LHCN-M2 (cell line): ENCODE results near the gene CFAP57. TPM values are rescaled to one million over a fixed set of nuclear protein-coding genes. Genes with fewer than 3 reads are reported as not detected.
"Not testable (repeated sequence)": the region's sequence is repeated elsewhere in the genome, so short reads cannot be mapped to it uniquely, and the experiment has no call there.

ENCODE experiments used
- DNase-seq: peaks from one replicate; pipeline ENCODE4 v3.0.0-alpha.2; 2012; ENCODE audit warnings: low read depth
- total RNA-seq: library from RNA; depleted of rRNA; stranded (reverse); fragments of >200 nt; gene quantifications from 2 replicates; pipeline ENCODE4 v1.2.3, GENCODE V29; 2014

CFAP57 gene
- total RNA-seq, 1 experiment from 2014 or later = not detected

DNA sequence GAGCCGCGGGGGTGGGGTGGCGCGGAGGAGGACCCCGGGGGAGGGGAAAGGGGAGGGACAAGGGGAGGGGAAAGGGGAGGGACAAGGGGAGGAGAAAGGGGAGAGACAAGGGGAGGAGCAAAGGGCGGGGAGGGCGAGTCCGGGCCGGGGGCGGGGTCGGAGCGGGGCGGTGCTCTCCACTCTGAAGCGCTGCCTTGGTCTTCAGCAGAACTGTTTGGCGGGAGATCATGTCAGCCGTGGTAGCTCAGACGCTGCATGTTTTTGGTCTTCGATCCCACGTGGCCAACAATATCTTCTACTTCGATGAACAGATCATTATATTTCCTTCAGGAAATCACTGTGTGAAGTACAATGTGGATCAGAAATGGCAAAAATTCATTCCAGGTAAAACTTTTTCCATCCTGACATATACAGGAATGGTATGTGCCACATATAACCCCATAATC is 420 bp downstream of the CFAP57 start:
- DNase-seq = peak; percentile 83

- no peak for DNase-seq
Observed at GRCh38 chr1:43174873-43175272, 2.7 kb downstream of the CFAP57 start.

- no peak for DNase-seq
Observed at GRCh38 chr1:43177691-43178090, 5.6 kb downstream of the CFAP57 start.

GRCh38 chr1:43184388-43184787 is 12.3 kb downstream of the CFAP57 start:
- DNase-seq = no peak

DNA sequence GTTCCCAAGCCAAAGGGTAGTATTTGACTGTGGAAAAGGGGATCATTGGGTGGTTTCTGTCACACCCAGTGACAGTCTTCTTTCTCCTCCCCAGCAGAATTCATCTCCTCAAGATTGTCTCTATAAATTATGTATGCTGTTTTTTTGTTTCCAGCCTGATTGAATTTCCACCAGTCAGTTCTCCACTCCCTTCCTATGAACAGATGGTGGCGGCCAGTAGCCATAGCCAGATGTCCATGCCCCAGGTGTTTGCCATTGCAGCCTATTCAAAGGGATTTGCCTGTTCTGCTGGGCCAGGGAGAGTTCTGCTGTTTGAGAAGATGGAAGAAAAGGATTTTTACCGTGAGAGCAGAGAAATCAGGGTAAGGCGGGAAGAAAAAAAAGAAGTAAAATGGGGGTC is 12.9 kb downstream of the CFAP57 start:
- DNase-seq = no peak

DNA sequence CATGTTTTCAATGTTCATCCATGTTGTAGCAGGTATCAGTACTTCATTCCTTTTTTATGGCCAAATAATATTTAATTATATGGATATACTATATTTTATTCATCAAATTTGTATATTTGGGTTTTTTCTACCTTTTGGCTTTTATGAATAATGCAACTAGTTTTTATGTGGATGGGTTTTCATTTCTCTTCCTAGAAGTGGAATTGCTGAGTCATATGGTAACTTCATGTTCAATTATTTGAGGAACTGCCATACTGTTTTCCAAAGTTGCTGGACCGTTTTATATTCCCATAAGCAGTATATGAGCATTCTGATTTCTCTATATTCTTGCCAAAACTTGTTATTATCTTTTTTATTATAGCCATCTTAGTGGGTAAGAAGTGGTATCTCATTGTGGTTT is 16.0 kb downstream of the CFAP57 start:
- no peak for DNase-seq

- DNase-seq = no peak
Observed at GRCh38 chr1:43194509-43194908, 22.4 kb downstream of the CFAP57 start.

- no peak for DNase-seq
Observed at GRCh38 chr1:43197343-43198127, 25.4 kb downstream of the CFAP57 start.

- no peak for DNase-seq
Observed at GRCh38 chr1:43199093-43199726, 27.1 kb downstream of the CFAP57 start.

DNA sequence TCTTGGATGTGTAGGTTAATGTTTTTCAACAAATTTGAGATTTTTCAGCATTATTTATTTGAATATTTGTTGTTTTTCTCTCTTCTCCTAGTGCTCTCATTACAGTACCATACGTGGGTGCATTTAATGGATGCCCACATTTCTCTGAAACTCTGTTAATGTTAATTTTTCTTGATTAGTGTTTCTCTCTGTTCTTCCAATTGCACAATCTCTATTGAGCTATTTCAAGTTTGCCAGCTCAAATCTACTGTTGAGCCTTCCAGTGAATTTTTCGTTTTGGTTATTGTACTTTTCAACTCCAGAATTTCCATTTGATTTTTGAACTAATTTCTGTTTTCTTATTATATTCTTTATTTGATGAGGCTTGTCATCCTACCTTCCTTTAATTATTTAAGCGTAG is 31.7 kb downstream of the CFAP57 start:
- no peak for DNase-seq

DNA sequence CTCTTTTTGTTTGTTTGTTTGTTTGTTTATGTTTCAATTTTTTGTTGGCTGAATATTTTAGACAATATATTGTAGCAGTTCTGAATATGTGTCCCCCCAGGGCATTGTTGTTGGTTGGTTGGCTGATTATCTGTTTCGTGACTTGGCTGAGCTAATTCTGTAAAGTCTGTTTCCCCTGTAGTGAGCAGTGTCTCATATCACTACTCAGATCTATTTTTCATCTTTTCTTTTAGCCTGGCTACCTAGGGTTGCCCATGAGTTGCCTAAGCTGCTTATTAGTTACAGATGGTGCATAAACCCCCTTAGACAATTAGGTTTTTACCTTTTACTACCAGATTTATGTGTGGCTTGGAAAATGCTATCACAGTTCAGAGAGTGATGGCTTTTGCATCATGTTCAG is 32.3 kb downstream of the CFAP57 start:
- no peak for DNase-seq

GRCh38 chr1:43205671-43206070 is 33.5 kb downstream of the CFAP57 start:
- DNase-seq = peak; percentile 52

GRCh38 chr1:43206600-43207228 is 34.6 kb downstream of the CFAP57 start:
- peak; percentile 87 for DNase-seq

DNA sequence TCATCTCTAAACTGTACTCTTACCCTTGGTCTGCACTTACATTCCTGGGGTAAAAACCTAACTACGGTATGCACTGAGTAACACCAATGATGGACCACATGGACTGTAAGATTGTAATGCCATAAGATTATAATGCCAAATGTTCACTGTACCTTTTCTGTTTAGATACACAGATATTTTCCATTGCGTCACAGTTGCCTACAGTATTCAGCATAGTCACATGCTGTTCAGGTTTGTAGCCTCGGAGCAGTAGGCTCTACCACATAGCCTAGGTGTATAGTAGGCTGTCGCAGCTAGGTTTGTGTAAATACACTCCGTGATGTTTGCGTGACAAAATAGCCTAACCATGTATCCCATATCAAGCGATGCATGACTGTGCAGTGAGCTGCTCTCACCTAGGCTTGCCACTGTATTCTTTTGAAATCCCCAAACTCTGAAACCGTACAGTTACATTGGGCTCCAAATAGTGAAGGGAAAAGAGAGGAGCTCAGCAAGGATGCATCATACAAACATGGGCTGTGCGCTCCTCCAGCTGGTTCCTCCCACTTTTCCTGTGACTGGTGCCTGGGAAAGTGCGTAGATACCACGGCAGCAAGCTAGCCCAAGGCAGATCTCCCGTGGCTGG is 35.2 kb downstream of the CFAP57 start:
- no peak for DNase-seq

GRCh38 chr1:43208277-43208676 is 36.1 kb downstream of the CFAP57 start:
- not testable (repeated sequence) for DNase-seq

DNA sequence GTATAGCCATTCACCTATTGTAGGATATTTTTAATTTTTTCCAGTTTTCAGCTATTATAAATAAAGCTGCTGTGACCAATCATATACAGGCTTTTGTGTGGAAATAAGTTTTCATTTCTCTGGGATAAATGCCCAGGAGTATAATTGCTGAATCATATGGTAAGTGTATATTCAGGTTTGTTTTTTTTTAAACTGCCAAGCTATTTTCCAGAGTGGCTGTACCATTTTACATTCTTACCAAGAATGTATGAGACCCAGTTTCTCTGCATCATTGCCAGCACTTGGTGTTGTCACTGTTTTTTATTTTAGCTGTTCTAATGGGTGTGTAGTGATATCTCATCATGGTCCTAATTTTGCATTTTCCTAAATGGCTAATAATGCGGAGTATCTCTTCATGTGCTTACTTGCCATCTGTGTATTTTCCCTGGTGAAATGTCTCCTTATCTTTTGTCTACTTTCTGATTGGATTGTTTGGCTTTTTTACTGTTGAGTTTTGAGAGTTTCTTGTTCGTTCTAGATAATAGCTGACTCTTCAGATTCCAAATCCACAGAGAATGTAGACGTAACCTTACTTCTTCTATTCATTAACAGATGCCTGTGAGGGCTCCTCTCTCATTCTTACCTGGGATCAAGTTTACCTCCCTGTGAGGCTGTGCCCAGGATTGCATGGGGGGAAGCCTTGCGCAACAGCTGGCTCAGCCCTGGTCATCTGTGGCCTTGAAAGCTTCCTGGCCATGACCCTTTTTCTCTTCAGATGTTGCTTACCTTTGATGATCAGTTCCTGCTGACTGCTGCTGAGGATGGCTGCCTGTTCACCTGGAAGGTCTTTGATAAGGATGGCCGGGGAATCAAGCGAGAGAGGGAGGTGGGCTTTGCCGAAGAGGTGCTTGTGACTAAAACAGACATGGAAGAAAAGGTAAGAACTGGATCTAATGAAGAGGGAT is 42.6 kb downstream of the CFAP57 start:
- no peak for DNase-seq

- DNase-seq = no peak
Observed at GRCh38 chr1:43217747-43218146, 45.6 kb downstream of the CFAP57 start.

GRCh38 chr1:43220905-43221778 is 49.0 kb downstream of the CFAP57 start:
- no peak for DNase-seq

GRCh38 chr1:43221797-43222196 is 49.7 kb downstream of the CFAP57 start:
- DNase-seq = no peak

GRCh38 chr1:43222879-43223278 is 50.7 kb downstream of the CFAP57 start:
- no peak for DNase-seq
